ENCODE measurements around the gene SRSF12.

GRCh38 chr6:89048288-89048923, 69.5 kb downstream of the SRSF12 start:
- no peak for TF ChIP-seq POLR2A (IDR thresholded peaks at IDR 0.05; ENCODE audit: low read depth, low read length)
- TF ChIP-seq TAF1 (IDR thresholded peaks at IDR 0.05; ENCODE audit: borderline replicate concordance, low read depth, low read length) = no peak

Measured in GM12892 (cell line).